Body of pancreas (tissue), 4 donors: Measurements from ENCODE around the gene ALG5.

Experiments used
- CTCF ChIP-seq, 7 experiments: fragments of 450-650 bp in 4 of 7; fragments of 200-600 bp in 3 of 7; sonication (generic) in 3 of 7; IDR thresholded peaks; one replicate each; pipeline ENCODE4 v1.5.1; 2016 to 2019; ENCODE audit warnings: antibody characterized with exemption in 7 of 7
- POLR2A ChIP-seq, 3 donors: fragments of 450-650 bp; IDR thresholded peaks; one replicate each; pipeline ENCODE4 v1.6.1; 2016; ENCODE audit warnings: antibody characterized with exemption in 3 of 3, mild to moderate bottlenecking in 2 of 3

- TF ChIP-seq CTCF (IDR thresholded peaks at IDR 0.05) (no peak), POLR2A (IDR thresholded peaks at IDR 0.05) (no peak)
Measured at GRCh38 chr13:37029617-37030016, 30.5 kb upstream of the ALG5 start.
